ENCODE measurements around the gene GABARAPL1.

GRCh38 chr12:10238526-10238925 lies 25.8 kb downstream of the GABARAPL1 start:
- TF ChIP-seq CTCF (IDR thresholded peaks at IDR 0.05) (no peak), POLR2A (IDR thresholded peaks at IDR 0.05) (no peak)

Measured in thyroid gland (tissue), 4 donors.